Measurements from ENCODE around the gene ZZZ3.

ZZZ3 gene

GRCh38 chr1:77639557-77640069, 42.8 kb downstream of the ZZZ3 start:
- H3K4me3 ChIP-seq (ENCODE audit: low read depth, low read length) = no peak overlapping the region
- ChIA-PET POLR2A (interaction anchor here (0.7 kb wide), 1 partner anchor 232 kb away, joined by 4 read pairs; no protein-coding TSS in a partner anchor), CTCF (no interaction called here)
- no peaks in the 10 kb centered on the region for H3K4me1 ChIP-seq (ENCODE audit: control insufficient read depth, insufficient read depth, low read length)
- TF ChIP-seq ZNF148 (tag by site-specific recombination; IDR thresholded peaks at IDR 0.05; ENCODE audit: borderline replicate concordance) (no peak), ZNF704 (tag by site-specific recombination; IDR thresholded peaks at IDR 0.05) (no peak), ZBTB17 (tag by site-specific recombination; IDR thresholded peaks at IDR 0.05) (no peak), ZNF223 (tag by site-specific recombination; IDR thresholded peaks at IDR 0.05) (no peak), FEZF1 (tag by site-specific recombination; IDR thresholded peaks at IDR 0.05) (no peak), ZNF121 (tag by site-specific recombination; IDR thresholded peaks at IDR 0.05) (no peak), HOXC10 (CRISPR knock-in tag; IDR thresholded peaks at IDR 0.05) (no peak), PRDM2 (tag by site-specific recombination; IDR thresholded peaks at IDR 0.05; ENCODE audit: borderline replicate concordance) (no peak), ZNF654 (tag by site-specific recombination; IDR thresholded peaks at IDR 0.05; ENCODE audit: low read depth) (no peak), ZNF214 (tag by site-specific recombination; IDR thresholded peaks at IDR 0.05; ENCODE audit: borderline replicate concordance) (no peak), ZSCAN18 (tag by site-specific recombination; IDR thresholded peaks at IDR 0.05) (no peak), ZNF426 (tag by site-specific recombination; IDR thresholded peaks at IDR 0.05) (no peak), ZNF239 (tag by site-specific recombination; IDR thresholded peaks at IDR 0.05) (no peak), ZNF473 (tag by site-specific recombination; IDR thresholded peaks at IDR 0.05) (no peak), ZNF157 (tag by site-specific recombination; IDR thresholded peaks at IDR 0.05) (no peak)
- H3K36me3 ChIP-seq (ENCODE audit: control insufficient read depth in 2 of 2, insufficient read depth in 1 of 2, low read length in 2 of 2) = peaks cover 0 to 11% of the 10 kb centered on the region in 2 experiments; a peak in 2 of 3 replicates
- no peak overlapping the region for H3K27ac ChIP-seq (ENCODE audit: extremely low read depth, low read depth, low read length)
- H3K9me3 ChIP-seq (ENCODE audit: control insufficient read depth, insufficient read depth, low read depth, low read length) = no peaks in the 10 kb centered on the region

All from HEK293 (cell line).